IMR-90 (cell line): ENCODE data around the gene PUM2. TPM values are rescaled to one million over a fixed set of nuclear protein-coding genes. Genes with fewer than 3 reads are reported as not detected.

ENCODE experiments used
- ATAC-seq: fragments of 200-7000 bp; cut with Tn5 transposase; 2 replicates; pipeline ENCODE4 v1.9.1; 2020; ENCODE audit warnings: low read depth, mild to moderate bottlenecking, moderate library complexity
- BruUV-seq: library from RNA; stranded (reverse); fragments of 400-500 nt; replicated peaks from 2 replicates; lab custom pipeline; 2021; lab: Mats Ljungman, UMichigan
- CTCF ChIA-PET: fragments of 300-600 bp; formaldehyde crosslinking; extraction: SDS; loops from one replicate; lab custom pipeline; 2021; ENCODE audit warnings: antibody characterized with exemption; lab: Yijun Ruan, JAX
- POLR2A ChIA-PET: fragments of 300-600 bp; sonication (Branson Sonifier 250); formaldehyde crosslinking; loops from one replicate; lab custom pipeline; 2022; ENCODE audit warnings: antibody characterized with exemption; ENCODE audit not compliant: unreplicated experiment; lab: Charles Lee
- DNase-seq: peaks from one replicate; pipeline ENCODE4 v3.0.0; 2013
- H2AFZ ChIP-seq: replicated peaks from 2 replicates; pipeline ENCODE3; 2013; ENCODE audit warnings: low read length, mild to moderate bottlenecking; ENCODE audit not compliant: poor library complexity
- H2AK5ac ChIP-seq: 2 replicates; pipeline ENCODE4 v1.6.1; 2013; ENCODE audit warnings: low read depth, low read length, inconsistent platforms
- H2AK9ac ChIP-seq: replicated peaks from 2 replicates; pipeline ENCODE3; 2013; ENCODE audit warnings: mild to moderate bottlenecking, low read depth, low read length, moderate library complexity; ENCODE audit not compliant: poor library complexity
- H2BK120ac ChIP-seq: 2 replicates; pipeline ENCODE4 v1.6.1; 2013; ENCODE audit warnings: low read depth, low read length, inconsistent platforms
- H2BK15ac ChIP-seq: 3 replicates; pipeline ENCODE4 v1.6.1; 2013; ENCODE audit warnings: low read depth, low read length, inconsistent platforms
- H2BK20ac ChIP-seq: 2 replicates; pipeline ENCODE4 v1.6.1; 2013; ENCODE audit warnings: low read depth, mild to moderate bottlenecking, inconsistent platforms, low read length, moderate library complexity
- H2BK5ac ChIP-seq: 2 replicates; pipeline ENCODE4 v1.6.1; 2013; ENCODE audit warnings: mild to moderate bottlenecking, low read depth, low read length, inconsistent platforms; ENCODE audit not compliant: poor library complexity, severe bottlenecking
- H3K14ac ChIP-seq: replicated peaks from 2 replicates; pipeline ENCODE4 v1.6.1; 2013; ENCODE audit warnings: low read depth, low read length, inconsistent platforms
- H3K18ac ChIP-seq: 2 replicates; pipeline ENCODE4 v1.6.1; 2013; ENCODE audit warnings: low read depth, low read length, control low read depth
- H3K23ac ChIP-seq: 2 replicates; pipeline ENCODE4 v1.6.1; 2013; ENCODE audit warnings: low read depth, low read length, inconsistent platforms
- H3K27ac ChIP-seq: 2 replicates; pipeline ENCODE4 v1.5.1; 2013; ENCODE audit warnings: mild to moderate bottlenecking, control low read depth, low read length; ENCODE audit not compliant: insufficient read depth
- H3K27me3 ChIP-seq: 2 replicates; pipeline ENCODE4 v1.6.1; 2013; ENCODE audit warnings: low read length; ENCODE audit not compliant: control insufficient read depth, insufficient read depth
- H3K36me3 ChIP-seq: 2 replicates; pipeline ENCODE4 v1.6.1; 2013; ENCODE audit warnings: low read length, mixed read lengths; ENCODE audit not compliant: control insufficient read depth, insufficient read depth
- H3K4ac ChIP-seq: 2 replicates; pipeline ENCODE4 v1.6.1; 2013; ENCODE audit warnings: low read depth, low read length, inconsistent platforms
- H3K4me1 ChIP-seq: 2 replicates; pipeline ENCODE4 v1.6.1; 2013; ENCODE audit warnings: low read length, mixed read lengths; ENCODE audit not compliant: control insufficient read depth, insufficient read depth
- H3K4me2 ChIP-seq: 2 replicates; pipeline ENCODE4 v1.6.1; 2013; ENCODE audit warnings: low read depth, mild to moderate bottlenecking, control low read depth, low read length, moderate library complexity
- H3K4me3 ChIP-seq: 2 replicates; pipeline ENCODE4 v1.5.1; 2013; ENCODE audit warnings: low read depth, mild to moderate bottlenecking, control low read depth, low read length, moderate library complexity; ENCODE audit not compliant: insufficient read depth
- H3K56ac ChIP-seq: 2 replicates; pipeline ENCODE4 v1.6.1; 2013; ENCODE audit warnings: low read length, inconsistent platforms; ENCODE audit not compliant: insufficient read depth; ENCODE audit errors: extremely low read depth
- H3K79me1 ChIP-seq, 2 experiments: 2 replicates each; pipeline ENCODE4 v1.6.1; 2013; ENCODE audit warnings: low read length in 2 of 2, inconsistent platforms in 1 of 2, low read depth in 1 of 2
- H3K9ac ChIP-seq: 2 replicates; pipeline ENCODE4 v1.6.1; 2013; ENCODE audit warnings: low read depth, low read length, control low read depth
- H3K9me1 ChIP-seq: 2 replicates; pipeline ENCODE4 v1.6.1; 2013; ENCODE audit warnings: low read length, inconsistent platforms; ENCODE audit not compliant: insufficient read depth
- H3K9me3 ChIP-seq: 2 replicates; pipeline ENCODE4 v1.6.1; 2013; ENCODE audit warnings: low read length; ENCODE audit not compliant: control insufficient read depth, insufficient read depth
- H4K20me1 ChIP-seq: 2 replicates; pipeline ENCODE4 v1.6.1; 2013; ENCODE audit warnings: low read length, inconsistent platforms; ENCODE audit not compliant: insufficient read depth
- H4K5ac ChIP-seq: 2 replicates; pipeline ENCODE4 v1.6.1; 2013; ENCODE audit warnings: mild to moderate bottlenecking, low read depth, low read length, control low read depth
- H4K8ac ChIP-seq, 2 experiments: 2 replicates each; pipeline ENCODE4 v1.6.1; 2013; ENCODE audit warnings: low read depth in 2 of 2, low read length in 2 of 2, control low read depth in 1 of 2, inconsistent platforms in 1 of 2
- H4K91ac ChIP-seq: 2 replicates; pipeline ENCODE4 v1.6.1; 2013; ENCODE audit warnings: low read depth, low read length, inconsistent platforms; ENCODE audit not compliant: insufficient read depth
- MAFK ChIP-seq: IDR thresholded peaks from 2 replicates; pipeline ENCODE4 v1.6.1; 2012; ENCODE audit warnings: low read depth, low read length, improper control_type of control experiment
- WGBS, 2 experiments: methylation state at CpG; one replicate each; pipeline versions ENCODE4 v1.1.5 to v1.1.7; 2013; ENCODE audit warnings: missing lambda C conversion rate in 2 of 2; ENCODE audit not compliant: insufficient read length in 1 of 2; ENCODE audit errors: extremely low coverage in 2 of 2; 5-methylcytosine and 5-hydroxymethylcytosine counted together
- dilution Hi-C: fragments of 300-500 bp; cut with HindIII; formaldehyde crosslinking; loops from one replicate; pipeline ENCODE4 v1.14.3; 2018; ENCODE audit warnings: low sequenced_read_pairs; ENCODE audit not compliant: unreplicated experiment
- in situ Hi-C: fragments of 300-500 bp; cut with MboI; formaldehyde crosslinking; loops from 3 replicates; pipeline ENCODE4 v1.14.3; 2019; ENCODE audit warnings: low sequenced_read_pairs, inconsistent platforms, mixed read lengths
- intact Hi-C: fragments of 100-400 bp; cut with micrococcal nuclease; formaldehyde crosslinking; loops from 2 replicates; pipeline ENCODE4 v1.10.0; 2022
- polyA plus RNA-seq, 3 experiments: library from polyadenylated mRNA; depleted of rRNA; stranded (reverse); fragments of >200 nt; gene quantifications; 2 replicates each; pipeline ENCODE4 v1.2.3, GENCODE V29; 2012; ENCODE audit warnings: low replicate concordance in 1 of 3
- total RNA-seq: library from RNA; depleted of rRNA; stranded (reverse); fragments of >200 nt; gene quantifications from 2 replicates; pipeline ENCODE4 v1.2.3, GENCODE V29; 2012

Gene PUM2
- total and polyA plus RNA-seq, 2 of the 4 experiments (the other 2 are of a cell fraction) = 18.8 to 38.4 TPM

DNA sequence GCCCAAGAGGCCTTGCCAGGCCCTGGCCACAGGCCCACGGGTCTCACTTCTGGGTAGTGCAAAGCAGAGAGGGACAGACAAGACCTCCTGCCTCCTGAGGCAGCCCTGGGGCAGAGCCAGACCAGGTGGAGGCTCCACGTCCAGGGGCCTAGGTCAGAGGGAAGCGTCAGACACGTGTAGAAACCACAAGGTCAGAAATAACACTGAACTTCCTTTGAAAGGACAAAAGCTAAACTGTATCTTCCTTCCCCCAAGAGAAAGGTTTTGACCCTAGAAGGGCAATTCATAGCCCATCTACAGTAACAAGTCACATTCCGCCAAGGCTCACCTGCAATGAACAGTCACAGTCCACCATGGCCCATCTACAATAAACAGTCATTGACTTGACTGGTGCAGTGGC lies 143.6 kb downstream of the PUM2 start:
- Histone ChIP-seq H3K79me1 (no peaks in the 10 kb centered on the region; a peak in 1 of 4 replicates), H3K27ac (no peak overlapping the region), H4K8ac (no peak overlapping the region), H3K4me3 (no peak overlapping the region), H3K4me1 (peaks cover 6% of the 10 kb centered on the region), H3K9ac (no peak overlapping the region), H3K36me3 (peaks cover 2% of the 10 kb centered on the region; the same call in 1 of the 2 replicates), H2BK5ac (no peak overlapping the region), H3K9me3 (no peaks in the 10 kb centered on the region), H4K5ac (no peak overlapping the region), H2BK15ac (no peak overlapping the region), H3K18ac (no peak overlapping the region), H3K14ac (no peak overlapping the region), H2AK9ac (no peak overlapping the region), H2AK5ac (no peak overlapping the region; the same call in 1 of the 2 replicates), H3K4ac (no peak overlapping the region), H3K23ac (no peak overlapping the region), H2BK120ac (no peak overlapping the region), H4K91ac (no peak overlapping the region), H3K9me1 (0 out of 2 replicates have a peak, but pooled peaks cover 3% of the 10 kb centered on the region), H2BK20ac (no peak overlapping the region), H3K4me2 (no peak overlapping the region), H3K27me3 (no peaks in the 10 kb centered on the region), H2AFZ (no peak overlapping the region), H4K20me1 (no peaks in the 10 kb centered on the region; the same call in 1 of the 2 replicates), H3K56ac (no peak overlapping the region)
- ChIA-PET POLR2A (no interaction called here), CTCF (no interaction called here)
- in situ Hi-C loops = no loop called here
- intact Hi-C loops = no loop called here
- WGBS, 2 experiments = 100% methylated on average over 2 of the region's 5 CpGs; no CpG with 5 or more reads in 1 of the 2 experiments
- ATAC-seq = no peak
- BruUV-seq = no TSS peak
- TF ChIP-seq MAFK = no peak
- dilution Hi-C loops = no loop called here
- DNase-seq = no peak
